ENCODE measurements around the gene CLDN2.

GRCh38 chrX:106952988-106953387, 32.8 kb downstream of the CLDN2 start:
- TF ChIP-seq ZNF768 (tag by site-specific recombination; IDR thresholded peaks at IDR 0.05): no peak
- TF ChIP-seq ZNF133 (tag by site-specific recombination; IDR thresholded peaks at IDR 0.05): no peak
- TF ChIP-seq, protein P1, sequence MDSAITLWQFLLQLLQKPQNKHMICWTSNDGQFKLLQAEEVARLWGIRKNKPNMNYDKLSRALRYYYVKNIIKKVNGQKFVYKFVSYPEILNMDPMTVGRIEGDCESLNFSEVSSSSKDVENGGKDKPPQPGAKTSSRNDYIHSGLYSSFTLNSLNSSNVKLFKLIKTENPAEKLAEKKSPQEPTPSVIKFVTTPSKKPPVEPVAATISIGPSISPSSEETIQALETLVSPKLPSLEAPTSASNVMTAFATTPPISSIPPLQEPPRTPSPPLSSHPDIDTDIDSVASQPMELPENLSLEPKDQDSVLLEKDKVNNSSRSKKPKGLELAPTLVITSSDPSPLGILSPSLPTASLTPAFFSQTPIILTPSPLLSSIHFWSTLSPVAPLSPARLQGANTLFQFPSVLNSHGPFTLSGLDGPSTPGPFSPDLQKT (IDR thresholded peaks at IDR 0.05; ENCODE audit: borderline replicate concordance, low read depth, low read length): no peak
- TF ChIP-seq ZNF785 (tag by site-specific recombination; IDR thresholded peaks at IDR 0.05): no peak
- no peak for TF ChIP-seq ATF2 (tag by site-specific recombination; IDR thresholded peaks at IDR 0.05; ENCODE audit: low read depth)
- TF ChIP-seq, protein P2, sequence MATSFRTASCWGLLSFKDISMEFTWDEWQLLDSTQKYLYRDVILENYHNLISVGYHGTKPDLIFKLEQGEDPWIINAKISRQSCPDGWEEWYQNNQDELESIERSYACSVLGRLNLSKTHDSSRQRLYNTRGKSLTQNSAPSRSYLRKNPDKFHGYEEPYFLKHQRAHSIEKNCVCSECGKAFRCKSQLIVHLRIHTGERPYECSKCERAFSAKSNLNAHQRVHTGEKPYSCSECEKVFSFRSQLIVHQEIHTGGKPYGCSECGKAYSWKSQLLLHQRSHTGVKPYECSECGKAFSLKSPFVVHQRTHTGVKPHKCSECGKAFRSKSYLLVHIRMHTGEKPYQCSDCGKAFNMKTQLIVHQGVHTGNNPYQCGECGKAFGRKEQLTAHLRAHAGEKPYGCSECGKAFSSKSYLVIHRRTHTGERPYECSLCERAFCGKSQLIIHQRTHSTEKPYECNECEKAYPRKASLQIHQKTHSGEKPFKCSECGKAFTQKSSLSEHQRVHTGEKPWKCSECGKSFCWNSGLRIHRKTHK (tag by site-specific recombination; IDR thresholded peaks at IDR 0.05): no peak
- TF ChIP-seq CTCF (tag by site-specific recombination; IDR thresholded peaks at IDR 0.05): no peak
- TF ChIP-seq FEZF1 (tag by site-specific recombination; IDR thresholded peaks at IDR 0.05): no peak
- TF ChIP-seq, protein P3, sequence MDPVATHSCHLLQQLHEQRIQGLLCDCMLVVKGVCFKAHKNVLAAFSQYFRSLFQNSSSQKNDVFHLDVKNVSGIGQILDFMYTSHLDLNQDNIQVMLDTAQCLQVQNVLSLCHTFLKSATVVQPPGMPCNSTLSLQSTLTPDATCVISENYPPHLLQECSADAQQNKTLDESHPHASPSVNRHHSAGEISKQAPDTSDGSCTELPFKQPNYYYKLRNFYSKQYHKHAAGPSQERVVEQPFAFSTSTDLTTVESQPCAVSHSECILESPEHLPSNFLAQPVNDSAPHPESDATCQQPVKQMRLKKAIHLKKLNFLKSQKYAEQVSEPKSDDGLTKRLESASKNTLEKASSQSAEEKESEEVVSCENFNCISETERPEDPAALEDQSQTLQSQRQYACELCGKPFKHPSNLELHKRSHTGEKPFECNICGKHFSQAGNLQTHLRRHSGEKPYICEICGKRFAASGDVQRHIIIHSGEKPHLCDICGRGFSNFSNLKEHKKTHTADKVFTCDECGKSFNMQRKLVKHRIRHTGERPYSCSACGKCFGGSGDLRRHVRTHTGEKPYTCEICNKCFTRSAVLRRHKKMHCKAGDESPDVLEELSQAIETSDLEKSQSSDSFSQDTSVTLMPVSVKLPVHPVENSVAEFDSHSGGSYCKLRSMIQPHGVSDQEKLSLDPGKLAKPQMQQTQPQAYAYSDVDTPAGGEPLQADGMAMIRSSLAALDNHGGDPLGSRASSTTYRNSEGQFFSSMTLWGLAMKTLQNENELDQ (tag by site-specific recombination; IDR thresholded peaks at IDR 0.05; ENCODE audit: low read depth): no peak
- TF ChIP-seq, protein P4, sequence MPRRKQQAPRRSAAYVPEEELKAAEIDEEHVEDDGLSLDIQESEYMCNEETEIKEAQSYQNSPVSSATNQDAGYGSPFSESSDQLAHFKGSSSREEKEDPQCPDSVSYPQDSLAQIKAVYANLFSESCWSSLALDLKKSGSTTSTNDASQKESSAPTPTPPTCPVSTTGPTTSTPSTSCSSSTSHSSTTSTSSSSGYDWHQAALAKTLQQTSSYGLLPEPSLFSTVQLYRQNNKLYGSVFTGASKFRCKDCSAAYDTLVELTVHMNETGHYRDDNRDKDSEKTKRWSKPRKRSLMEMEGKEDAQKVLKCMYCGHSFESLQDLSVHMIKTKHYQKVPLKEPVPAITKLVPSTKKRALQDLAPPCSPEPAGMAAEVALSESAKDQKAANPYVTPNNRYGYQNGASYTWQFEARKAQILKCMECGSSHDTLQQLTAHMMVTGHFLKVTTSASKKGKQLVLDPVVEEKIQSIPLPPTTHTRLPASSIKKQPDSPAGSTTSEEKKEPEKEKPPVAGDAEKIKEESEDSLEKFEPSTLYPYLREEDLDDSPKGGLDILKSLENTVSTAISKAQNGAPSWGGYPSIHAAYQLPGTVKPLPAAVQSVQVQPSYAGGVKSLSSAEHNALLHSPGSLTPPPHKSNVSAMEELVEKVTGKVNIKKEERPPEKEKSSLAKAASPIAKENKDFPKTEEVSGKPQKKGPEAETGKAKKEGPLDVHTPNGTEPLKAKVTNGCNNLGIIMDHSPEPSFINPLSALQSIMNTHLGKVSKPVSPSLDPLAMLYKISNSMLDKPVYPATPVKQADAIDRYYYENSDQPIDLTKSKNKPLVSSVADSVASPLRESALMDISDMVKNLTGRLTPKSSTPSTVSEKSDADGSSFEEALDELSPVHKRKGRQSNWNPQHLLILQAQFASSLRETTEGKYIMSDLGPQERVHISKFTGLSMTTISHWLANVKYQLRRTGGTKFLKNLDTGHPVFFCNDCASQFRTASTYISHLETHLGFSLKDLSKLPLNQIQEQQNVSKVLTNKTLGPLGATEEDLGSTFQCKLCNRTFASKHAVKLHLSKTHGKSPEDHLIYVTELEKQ (tag by site-specific recombination; IDR thresholded peaks at IDR 0.05; ENCODE audit: borderline replicate concordance): no peak
- TF ChIP-seq ZNF146 (tag by site-specific recombination; IDR thresholded peaks at IDR 0.05): no peak
- no peak for TF ChIP-seq ZNF114 (tag by site-specific recombination; IDR thresholded peaks at IDR 0.05)
- TF ChIP-seq ZNF629 (tag by site-specific recombination; IDR thresholded peaks at IDR 0.05): no peak
